Lower leg skin (tissue), 3 donors: ENCODE data around the gene TIMP4.

Experiments
- POLR2A ChIP-seq, 2 donors: fragments of 450-650 bp; IDR thresholded peaks; one replicate each; pipeline ENCODE4 v1.6.1; 2016 to 2017; ENCODE audit warnings: antibody characterized with exemption in 2 of 2, mild to moderate bottlenecking in 1 of 2, moderate library complexity in 1 of 2
- TF ChIP-seq, protein P1 (sequence below), 3 donors: fragments of 450-650 bp; IDR thresholded peaks; one replicate each; pipeline ENCODE4 v1.5.1; 2016; ENCODE audit warnings: antibody characterized with exemption in 3 of 3, mild to moderate bottlenecking in 3 of 3, moderate library complexity in 2 of 3

DNA sequence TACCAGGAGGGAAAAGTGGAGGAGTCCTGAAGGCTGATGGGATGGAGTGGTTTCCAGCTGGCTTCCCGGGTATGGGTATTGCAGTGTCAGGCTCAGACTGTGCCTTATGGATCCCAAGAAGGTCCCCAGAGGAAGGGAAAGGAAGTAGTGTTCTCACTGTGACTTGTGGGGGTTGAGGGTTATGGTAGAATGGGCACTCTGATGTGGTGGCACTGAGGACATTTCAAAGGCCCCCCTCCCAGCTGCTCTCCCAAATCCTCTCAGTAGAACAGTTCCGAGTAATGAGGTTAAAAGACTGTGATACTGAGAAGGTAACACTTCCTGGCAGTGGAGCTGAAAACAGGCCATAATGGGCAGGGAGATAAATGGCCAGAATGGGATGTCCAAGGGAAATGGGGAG lies 23.1 kb upstream of the TIMP4 start:
- TF ChIP-seq, protein P1, sequence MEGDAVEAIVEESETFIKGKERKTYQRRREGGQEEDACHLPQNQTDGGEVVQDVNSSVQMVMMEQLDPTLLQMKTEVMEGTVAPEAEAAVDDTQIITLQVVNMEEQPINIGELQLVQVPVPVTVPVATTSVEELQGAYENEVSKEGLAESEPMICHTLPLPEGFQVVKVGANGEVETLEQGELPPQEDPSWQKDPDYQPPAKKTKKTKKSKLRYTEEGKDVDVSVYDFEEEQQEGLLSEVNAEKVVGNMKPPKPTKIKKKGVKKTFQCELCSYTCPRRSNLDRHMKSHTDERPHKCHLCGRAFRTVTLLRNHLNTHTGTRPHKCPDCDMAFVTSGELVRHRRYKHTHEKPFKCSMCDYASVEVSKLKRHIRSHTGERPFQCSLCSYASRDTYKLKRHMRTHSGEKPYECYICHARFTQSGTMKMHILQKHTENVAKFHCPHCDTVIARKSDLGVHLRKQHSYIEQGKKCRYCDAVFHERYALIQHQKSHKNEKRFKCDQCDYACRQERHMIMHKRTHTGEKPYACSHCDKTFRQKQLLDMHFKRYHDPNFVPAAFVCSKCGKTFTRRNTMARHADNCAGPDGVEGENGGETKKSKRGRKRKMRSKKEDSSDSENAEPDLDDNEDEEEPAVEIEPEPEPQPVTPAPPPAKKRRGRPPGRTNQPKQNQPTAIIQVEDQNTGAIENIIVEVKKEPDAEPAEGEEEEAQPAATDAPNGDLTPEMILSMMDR (IDR thresholded peaks at IDR 0.05) = no peak
- no peak for TF ChIP-seq POLR2A (IDR thresholded peaks at IDR 0.05)
